Stimulated activated CD8-positive, alpha-beta memory T cell treated with anti-CD3 and anti-CD28 coated beads, Interleukin-4, amount 100 ng/mL, for 1 hour (primary cell): Measurements from ENCODE around the gene SGO2.
"Not testable (repeated sequence)": the region's sequence is repeated elsewhere in the genome, so short reads cannot be mapped to it uniquely, and the experiment has no call there.

Experiments used
- DNase-seq, 2 donors: peaks; one replicate each; pipeline ENCODE4 v3.0.0-alpha.2; 2020; ENCODE audit warnings: low read depth in 2 of 2, low spot score in 1 of 2

SGO2 gene

GRCh38 chr2:200619279-200619678 lies 93.3 kb downstream of the SGO2 start:
- no peak for DNase-seq

GRCh38 chr2:200620606-200621390 lies 94.8 kb downstream of the SGO2 start:
- no peak for DNase-seq

- no peak for DNase-seq
Measured at GRCh38 chr2:200622106-200622505, 96.1 kb downstream of the SGO2 start.

- DNase-seq, result no peak
Measured at GRCh38 chr2:200624026-200624425, 98.0 kb downstream of the SGO2 start.

- DNase-seq, result no peak
Measured at GRCh38 chr2:200624658-200625057, 98.7 kb downstream of the SGO2 start.

- no peak for DNase-seq
Measured at GRCh38 chr2:200625282-200625681, 99.3 kb downstream of the SGO2 start.

GRCh38 chr2:200625958-200626363 lies 100.0 kb downstream of the SGO2 start:
- DNase-seq, result no peak

GRCh38 chr2:200627110-200627770 lies 101.2 kb downstream of the SGO2 start:
- DNase-seq, result no peak

GRCh38 chr2:200628461-200628860 lies 102.5 kb downstream of the SGO2 start:
- not testable (repeated sequence) for DNase-seq

GRCh38 chr2:200631287-200631686 lies 105.3 kb downstream of the SGO2 start:
- no peak for DNase-seq
